ENCODE results near the gene LRATD1.

LRATD1 gene

DNA sequence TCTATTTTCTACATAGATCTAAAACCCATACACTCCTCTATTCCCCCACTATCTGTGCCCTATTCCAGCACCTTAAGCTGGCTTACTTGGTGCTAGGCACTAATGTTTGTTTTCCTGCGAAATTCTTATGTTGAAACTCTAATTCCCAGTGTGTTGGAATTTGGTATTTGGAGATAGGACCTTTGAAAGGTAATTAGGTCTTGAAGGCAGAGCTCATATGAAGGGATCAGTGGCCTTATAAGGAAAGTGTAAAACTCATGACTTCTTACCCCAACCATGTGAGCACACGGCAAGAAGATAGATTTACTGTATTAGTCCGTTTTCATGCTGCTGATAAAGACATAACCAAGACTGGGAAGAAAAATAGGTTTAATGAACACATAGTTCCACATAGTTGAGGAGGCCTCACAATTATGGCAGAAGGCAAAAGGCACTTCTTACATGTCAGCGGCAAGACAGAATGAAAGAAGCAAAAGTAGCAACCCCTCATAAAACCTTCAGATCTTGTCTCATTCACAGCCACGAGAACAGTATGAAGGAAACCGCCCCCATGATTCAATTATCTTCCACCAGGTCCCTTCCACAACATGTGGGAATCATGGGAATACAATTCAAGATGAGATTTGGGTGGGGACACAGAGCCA, 10.5 kb upstream of the LRATD1 start:
- TF ChIP-seq, protein P1, sequence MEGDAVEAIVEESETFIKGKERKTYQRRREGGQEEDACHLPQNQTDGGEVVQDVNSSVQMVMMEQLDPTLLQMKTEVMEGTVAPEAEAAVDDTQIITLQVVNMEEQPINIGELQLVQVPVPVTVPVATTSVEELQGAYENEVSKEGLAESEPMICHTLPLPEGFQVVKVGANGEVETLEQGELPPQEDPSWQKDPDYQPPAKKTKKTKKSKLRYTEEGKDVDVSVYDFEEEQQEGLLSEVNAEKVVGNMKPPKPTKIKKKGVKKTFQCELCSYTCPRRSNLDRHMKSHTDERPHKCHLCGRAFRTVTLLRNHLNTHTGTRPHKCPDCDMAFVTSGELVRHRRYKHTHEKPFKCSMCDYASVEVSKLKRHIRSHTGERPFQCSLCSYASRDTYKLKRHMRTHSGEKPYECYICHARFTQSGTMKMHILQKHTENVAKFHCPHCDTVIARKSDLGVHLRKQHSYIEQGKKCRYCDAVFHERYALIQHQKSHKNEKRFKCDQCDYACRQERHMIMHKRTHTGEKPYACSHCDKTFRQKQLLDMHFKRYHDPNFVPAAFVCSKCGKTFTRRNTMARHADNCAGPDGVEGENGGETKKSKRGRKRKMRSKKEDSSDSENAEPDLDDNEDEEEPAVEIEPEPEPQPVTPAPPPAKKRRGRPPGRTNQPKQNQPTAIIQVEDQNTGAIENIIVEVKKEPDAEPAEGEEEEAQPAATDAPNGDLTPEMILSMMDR (IDR thresholded peaks at IDR 0.05) = no peak

DNA sequence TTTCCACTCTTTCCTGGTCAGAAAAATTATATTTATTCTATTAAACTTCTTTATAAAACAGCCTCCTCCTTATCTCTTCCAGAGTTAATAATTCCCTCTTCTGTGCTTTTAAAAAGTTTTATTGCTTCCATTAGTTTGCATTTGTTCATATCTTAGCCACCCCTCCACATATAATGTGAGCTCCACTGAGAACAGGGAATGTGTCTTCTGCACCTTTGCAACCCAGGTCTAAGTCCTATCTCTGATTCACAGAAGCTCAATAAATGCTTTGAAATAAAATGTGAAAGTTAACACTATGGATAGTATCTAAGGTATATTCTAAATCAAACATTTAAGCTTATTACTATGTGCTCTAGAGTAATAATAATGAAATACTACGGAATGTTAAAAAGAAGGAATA, 9.3 kb upstream of the LRATD1 start:
- TF ChIP-seq, protein P1 (IDR thresholded peaks at IDR 0.05) = no peak

GRCh38 chr2:14626873-14627272, 5.6 kb upstream of the LRATD1 start:
- TF ChIP-seq, protein P1 (IDR thresholded peaks at IDR 0.05) = no peak

DNA sequence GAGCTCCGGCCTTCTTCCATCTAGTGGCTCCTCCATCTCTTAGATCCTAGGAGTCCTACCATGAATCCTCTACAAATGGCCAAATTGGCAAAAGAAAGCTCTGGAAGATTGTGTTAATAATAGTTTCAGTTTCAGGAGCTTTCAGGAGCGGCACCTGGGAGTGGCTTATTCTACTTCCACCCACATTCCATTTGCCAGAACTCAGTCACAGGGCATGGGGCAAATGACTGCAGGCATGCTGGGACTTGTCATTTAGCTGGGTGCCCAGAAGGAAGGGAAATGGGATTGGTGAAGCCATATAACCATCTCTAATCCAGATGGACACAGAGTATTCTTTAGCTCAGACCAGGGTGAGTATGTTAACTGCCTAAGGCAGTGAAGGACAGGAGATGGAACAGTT, 3.6 kb upstream of the LRATD1 start:
- TF ChIP-seq, protein P1 (IDR thresholded peaks at IDR 0.05) = no peak

DNA sequence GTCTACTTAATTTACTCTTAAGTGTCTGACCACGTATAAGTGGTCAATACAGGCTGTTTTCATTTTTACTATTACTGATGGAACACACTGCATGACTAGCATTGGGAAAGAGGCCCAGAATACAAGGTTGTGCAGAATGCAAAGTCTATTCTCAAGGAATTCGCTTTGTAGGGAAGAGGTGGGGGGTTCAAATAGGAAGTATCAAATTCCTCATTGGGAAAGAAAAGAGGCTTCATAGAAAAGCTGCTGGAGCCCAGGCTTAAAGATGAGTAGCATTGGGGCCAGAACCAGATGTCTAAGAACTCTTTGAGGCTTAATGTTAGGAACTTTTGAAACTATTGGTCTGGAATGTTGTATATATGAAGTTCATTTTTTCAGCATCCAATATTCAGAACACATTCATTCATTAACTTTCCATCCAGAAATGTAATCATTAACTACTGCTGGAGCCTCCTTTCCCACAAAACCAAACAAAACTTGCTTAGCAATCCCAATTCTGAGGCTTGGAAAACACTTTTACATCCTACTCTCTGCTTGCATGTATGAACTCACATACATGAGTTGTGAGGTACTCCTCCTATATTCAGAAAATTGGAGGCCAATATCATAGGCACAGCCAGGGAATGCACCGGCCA, 994 bp upstream of the LRATD1 start:
- TF ChIP-seq, protein P1 (IDR thresholded peaks at IDR 0.05) = no peak

DNA sequence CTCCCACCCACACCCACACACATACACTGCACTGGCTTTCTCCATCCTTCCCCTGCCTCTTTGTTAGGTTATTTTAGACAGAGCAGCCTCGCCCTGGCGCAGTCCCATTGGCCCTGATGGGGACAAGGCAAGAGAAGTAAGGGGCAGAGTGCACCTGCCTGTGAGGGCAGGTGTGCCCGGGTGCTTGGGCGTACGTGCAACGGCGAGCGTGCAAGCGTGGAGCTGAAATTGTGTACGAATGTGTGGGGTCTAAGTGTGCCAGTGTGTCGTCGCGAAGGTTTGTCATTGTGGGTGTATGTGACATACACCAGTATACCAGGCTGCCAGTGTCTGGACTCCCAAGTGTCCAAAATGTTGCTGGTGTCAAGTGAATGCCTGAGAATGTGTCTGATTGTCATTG, 544 bp downstream of the LRATD1 start:
- TF ChIP-seq, protein P1 (IDR thresholded peaks at IDR 0.05) = no peak

GRCh38 chr2:14633461-14634181, 1.1 kb downstream of the LRATD1 start:
- TF ChIP-seq, protein P1 (IDR thresholded peaks at IDR 0.05) = no peak
